ENCODE measurements around the gene SLC22A4.

DNA sequence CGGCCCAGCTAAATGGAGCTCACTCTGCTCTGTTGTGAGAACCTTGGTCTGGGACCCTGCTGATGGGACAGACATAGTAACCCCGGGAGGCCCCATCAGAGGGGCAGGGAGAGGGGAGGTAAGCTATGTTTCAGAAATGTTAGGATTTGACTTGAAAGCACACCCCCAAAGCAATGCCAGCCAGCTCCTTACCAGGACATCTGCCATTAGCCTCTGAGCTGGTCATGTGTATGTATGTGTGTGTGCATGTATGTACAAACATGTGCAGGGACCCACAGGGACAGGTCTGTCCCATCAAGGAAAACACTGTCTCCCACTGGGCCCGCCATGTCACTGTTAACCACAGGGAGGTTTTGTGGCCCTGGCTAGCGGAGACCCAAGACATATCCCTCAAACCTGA is 14.5 kb downstream of the SLC22A4 start:
- TF ChIP-seq, protein P1, sequence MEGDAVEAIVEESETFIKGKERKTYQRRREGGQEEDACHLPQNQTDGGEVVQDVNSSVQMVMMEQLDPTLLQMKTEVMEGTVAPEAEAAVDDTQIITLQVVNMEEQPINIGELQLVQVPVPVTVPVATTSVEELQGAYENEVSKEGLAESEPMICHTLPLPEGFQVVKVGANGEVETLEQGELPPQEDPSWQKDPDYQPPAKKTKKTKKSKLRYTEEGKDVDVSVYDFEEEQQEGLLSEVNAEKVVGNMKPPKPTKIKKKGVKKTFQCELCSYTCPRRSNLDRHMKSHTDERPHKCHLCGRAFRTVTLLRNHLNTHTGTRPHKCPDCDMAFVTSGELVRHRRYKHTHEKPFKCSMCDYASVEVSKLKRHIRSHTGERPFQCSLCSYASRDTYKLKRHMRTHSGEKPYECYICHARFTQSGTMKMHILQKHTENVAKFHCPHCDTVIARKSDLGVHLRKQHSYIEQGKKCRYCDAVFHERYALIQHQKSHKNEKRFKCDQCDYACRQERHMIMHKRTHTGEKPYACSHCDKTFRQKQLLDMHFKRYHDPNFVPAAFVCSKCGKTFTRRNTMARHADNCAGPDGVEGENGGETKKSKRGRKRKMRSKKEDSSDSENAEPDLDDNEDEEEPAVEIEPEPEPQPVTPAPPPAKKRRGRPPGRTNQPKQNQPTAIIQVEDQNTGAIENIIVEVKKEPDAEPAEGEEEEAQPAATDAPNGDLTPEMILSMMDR (IDR thresholded peaks at IDR 0.05): no peak
- no peak for TF ChIP-seq ZFX (IDR thresholded peaks at IDR 0.05; ENCODE audit: borderline replicate concordance)

Data from 22Rv1 (cell line).